Astrocyte (in vitro differentiated cells and primary cell): ENCODE results near the gene ACAN. TPM values are rescaled to one million over a fixed set of nuclear protein-coding genes. Genes with fewer than 3 reads are reported as not detected.

Experiments
- DNase-seq: peaks from one replicate; pipeline ENCODE4 v3.0.0-alpha.2; 2010; ENCODE audit warnings: low read depth
- FAIRE-seq: peaks from 2 replicates; lab custom pipeline; 2011; peaks lifted over from hg19 to GRCh38; lab: Jason Lieb, UNC
- H2AFZ ChIP-seq: 2 replicates; pipeline ENCODE4 v1.6.0; 2012; ENCODE audit warnings: low read depth, low read length, inconsistent platforms
- H3K27ac ChIP-seq: 2 replicates; pipeline ENCODE4 v1.5.1; 2011; ENCODE audit warnings: low read depth, low read length, inconsistent platforms
- H3K27me3 ChIP-seq: 2 replicates; pipeline ENCODE4 v1.6.0; 2011; ENCODE audit warnings: low read length, inconsistent platforms; ENCODE audit not compliant: insufficient read depth
- H3K36me3 ChIP-seq: 2 replicates; pipeline ENCODE4 v1.5.1; 2011; ENCODE audit warnings: low read length, inconsistent platforms; ENCODE audit not compliant: insufficient read depth
- H3K4me1 ChIP-seq: 2 replicates; pipeline ENCODE4 v1.5.1; 2011; ENCODE audit warnings: low read length, inconsistent platforms; ENCODE audit not compliant: insufficient read depth
- H3K4me2 ChIP-seq: 2 replicates; pipeline ENCODE4 v1.6.0; 2012; ENCODE audit warnings: low read length, inconsistent platforms
- H3K4me3 ChIP-seq: 2 replicates; pipeline ENCODE4 v1.5.1; 2011; ENCODE audit warnings: low read depth, mild to moderate bottlenecking, low read length, inconsistent platforms; ENCODE audit not compliant: insufficient read depth
- H3K79me2 ChIP-seq: 2 replicates; pipeline ENCODE4 v1.6.0; 2012; ENCODE audit warnings: mild to moderate bottlenecking, low read length, inconsistent platforms; ENCODE audit not compliant: insufficient read depth
- H3K9ac ChIP-seq: 2 replicates; pipeline ENCODE4 v1.6.0; 2012; ENCODE audit warnings: mild to moderate bottlenecking, low read length, inconsistent platforms
- H3K9me3 ChIP-seq: 2 replicates; pipeline ENCODE4 v1.5.1; 2012; ENCODE audit warnings: low read depth, mild to moderate bottlenecking, low read length, inconsistent platforms; ENCODE audit not compliant: insufficient read depth
- H4K20me1 ChIP-seq: 2 replicates; pipeline ENCODE4 v1.6.0; 2012; ENCODE audit warnings: low read length, inconsistent platforms; ENCODE audit not compliant: insufficient read depth
- H3K27ac Mint-ChIP-seq: one replicate; pipeline ENCODE4 v1.8.0; 2021; ENCODE audit warnings: mild to moderate bottlenecking, mixed read lengths; ENCODE audit not compliant: unreplicated experiment
- H3K27me3 Mint-ChIP-seq: one replicate; pipeline ENCODE4 v1.8.0; 2021; ENCODE audit warnings: low read depth, mixed read lengths; ENCODE audit not compliant: unreplicated experiment
- H3K36me3 Mint-ChIP-seq: one replicate; pipeline ENCODE4 v1.8.0; 2021; ENCODE audit warnings: low read depth, mixed read lengths; ENCODE audit not compliant: unreplicated experiment
- H3K4me1 Mint-ChIP-seq: one replicate; pipeline ENCODE4 v1.8.0; 2021; ENCODE audit warnings: low read depth, mixed read lengths; ENCODE audit not compliant: unreplicated experiment
- H3K4me3 Mint-ChIP-seq: one replicate; pipeline ENCODE4 v1.8.0; 2021; ENCODE audit warnings: mild to moderate bottlenecking, moderate library complexity, mixed read lengths; ENCODE audit not compliant: unreplicated experiment
- H3K9me3 Mint-ChIP-seq: one replicate; pipeline ENCODE4 v1.8.0; 2021; ENCODE audit warnings: mild to moderate bottlenecking, mixed read lengths; ENCODE audit not compliant: unreplicated experiment
- EZH2 ChIP-seq: IDR thresholded peaks from 2 replicates; pipeline ENCODE4 v1.6.1; 2012; ENCODE audit warnings: mild to moderate bottlenecking, low read length, inconsistent platforms; ENCODE audit not compliant: insufficient read depth
- total RNA-seq: library from RNA; stranded (reverse); gene quantifications from 2 replicates; pipeline ENCODE4 v1.2.1, GENCODE V29; 2021
- TF ChIP-seq, protein P1 (sequence below): IDR thresholded peaks from 2 replicates; pipeline ENCODE4 v1.5.1; 2011; ENCODE audit warnings: low read depth, mild to moderate bottlenecking, inconsistent platforms, low read length, moderate library complexity; ENCODE audit not compliant: insufficient read depth

The ACAN gene
- total RNA-seq, 1 donor from 2014 or later, result 0.34 TPM

DNA sequence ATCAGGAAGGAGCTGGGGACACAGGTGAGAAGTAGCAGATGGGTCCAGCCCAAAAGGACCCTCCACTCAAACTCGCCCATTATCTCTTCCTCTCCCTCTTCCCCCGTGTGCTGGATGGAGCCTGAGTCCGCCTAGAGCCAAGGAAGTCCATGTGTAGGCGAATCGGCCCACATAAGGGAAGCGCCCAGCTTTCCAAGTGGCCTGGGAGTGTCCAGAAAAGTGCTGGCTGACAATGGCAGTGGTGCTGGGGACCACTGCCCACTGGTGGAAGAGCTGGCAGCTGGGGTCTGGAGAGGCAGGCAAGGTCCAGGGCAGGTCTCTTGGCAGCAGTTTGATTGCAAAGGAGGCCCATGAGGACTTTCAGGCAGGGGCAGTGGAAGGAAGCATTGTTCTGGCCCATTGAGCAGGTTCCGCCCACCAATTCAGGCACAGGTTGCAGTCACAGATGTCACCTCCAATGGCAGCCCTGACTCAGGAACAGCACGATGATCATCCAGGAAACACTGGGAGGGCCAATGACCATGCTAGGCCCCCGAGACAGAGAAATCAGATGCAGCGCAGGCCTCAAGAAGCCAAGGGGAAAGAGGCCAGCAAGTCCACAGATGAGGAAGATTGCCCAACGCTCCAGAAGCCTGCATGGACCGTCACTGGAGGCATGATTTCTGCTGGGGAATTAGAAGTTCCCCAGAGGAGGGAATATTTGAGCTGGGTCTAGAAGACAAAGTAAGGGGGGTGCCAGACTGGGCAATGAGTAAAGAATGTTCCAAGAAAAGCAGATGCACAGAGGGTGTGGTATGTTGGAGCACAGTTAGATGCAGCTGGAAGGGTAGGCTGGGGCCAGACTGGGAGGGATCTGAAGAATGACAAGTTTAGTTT, 107.0 kb downstream of the ACAN start:
- no peaks in the 10 kb centered on the region for H3K27me3 ChIP-seq
- no peak overlapping the region for H3K27ac ChIP-seq
- H3K79me2 ChIP-seq, result peaks cover 65% of the 10 kb centered on the region
- H3K9ac ChIP-seq, result peak overlapping the region; percentile 24
- H3K36me3 Mint-ChIP-seq, result peaks cover 21% of the 10 kb centered on the region
- no peak for TF ChIP-seq EZH2
- TF ChIP-seq, protein P1, sequence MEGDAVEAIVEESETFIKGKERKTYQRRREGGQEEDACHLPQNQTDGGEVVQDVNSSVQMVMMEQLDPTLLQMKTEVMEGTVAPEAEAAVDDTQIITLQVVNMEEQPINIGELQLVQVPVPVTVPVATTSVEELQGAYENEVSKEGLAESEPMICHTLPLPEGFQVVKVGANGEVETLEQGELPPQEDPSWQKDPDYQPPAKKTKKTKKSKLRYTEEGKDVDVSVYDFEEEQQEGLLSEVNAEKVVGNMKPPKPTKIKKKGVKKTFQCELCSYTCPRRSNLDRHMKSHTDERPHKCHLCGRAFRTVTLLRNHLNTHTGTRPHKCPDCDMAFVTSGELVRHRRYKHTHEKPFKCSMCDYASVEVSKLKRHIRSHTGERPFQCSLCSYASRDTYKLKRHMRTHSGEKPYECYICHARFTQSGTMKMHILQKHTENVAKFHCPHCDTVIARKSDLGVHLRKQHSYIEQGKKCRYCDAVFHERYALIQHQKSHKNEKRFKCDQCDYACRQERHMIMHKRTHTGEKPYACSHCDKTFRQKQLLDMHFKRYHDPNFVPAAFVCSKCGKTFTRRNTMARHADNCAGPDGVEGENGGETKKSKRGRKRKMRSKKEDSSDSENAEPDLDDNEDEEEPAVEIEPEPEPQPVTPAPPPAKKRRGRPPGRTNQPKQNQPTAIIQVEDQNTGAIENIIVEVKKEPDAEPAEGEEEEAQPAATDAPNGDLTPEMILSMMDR, result no peak
- H3K9me3 Mint-ChIP-seq, result peaks cover 2% of the 10 kb centered on the region
- H3K27ac Mint-ChIP-seq, result no peak overlapping the region
- peak overlapping the region; percentile 79 for H3K4me3 Mint-ChIP-seq
- H4K20me1 ChIP-seq, result peaks cover 69% of the 10 kb centered on the region
- H3K4me1 Mint-ChIP-seq, result peaks cover 39% of the 10 kb centered on the region
- no peaks in the 10 kb centered on the region for H3K9me3 ChIP-seq
- DNase-seq (no peak), FAIRE-seq (no peak)
- H3K4me1 ChIP-seq, result peaks cover 38% of the 10 kb centered on the region
- peak overlapping the region; percentile 7 for H3K4me3 ChIP-seq
- peaks cover 22% of the 10 kb centered on the region for H3K36me3 ChIP-seq
- no peak overlapping the region for H2AFZ ChIP-seq
- peak overlapping the region; percentile 100 for H3K4me2 ChIP-seq
- no peaks in the 10 kb centered on the region for H3K27me3 Mint-ChIP-seq

DNA sequence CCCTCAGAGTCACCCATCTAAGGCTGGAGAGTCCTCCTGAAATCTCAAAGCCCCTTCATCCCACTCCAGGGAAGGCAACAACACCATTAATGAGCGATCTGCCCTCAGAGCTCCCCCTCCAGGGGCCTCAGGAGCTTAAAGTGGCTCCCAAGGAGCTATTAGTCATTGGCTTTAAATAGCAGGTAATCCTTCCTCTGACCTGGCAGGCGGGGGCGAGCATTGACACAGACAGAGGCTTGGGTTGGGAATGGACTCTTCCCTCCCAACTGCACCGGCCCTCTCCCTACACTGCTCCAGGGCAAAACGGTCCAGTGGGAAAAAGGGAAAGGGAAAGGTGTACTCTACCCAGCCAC, 108.5 kb downstream of the ACAN start:
- H3K27me3 ChIP-seq, result no peaks in the 10 kb centered on the region
- Mint-ChIP-seq H3K9me3 (peaks cover 2% of the 10 kb centered on the region), H3K4me1 (peaks cover 39% of the 10 kb centered on the region), H3K27ac (peak overlapping the region; percentile 51), H3K36me3 (peaks cover 17% of the 10 kb centered on the region), H3K4me3 (peak overlapping the region; percentile 92), H3K27me3 (no peaks in the 10 kb centered on the region)
- peaks cover 38% of the 10 kb centered on the region for H3K4me1 ChIP-seq
- peaks cover 16% of the 10 kb centered on the region for H3K36me3 ChIP-seq
- H3K9ac ChIP-seq, result peak overlapping the region; percentile 95
- H3K4me2 ChIP-seq, result peak overlapping the region; percentile 100
- FAIRE-seq (no peak), DNase-seq (peak; percentile 70)
- peak overlapping the region; percentile 11 for H2AFZ ChIP-seq
- H3K27ac ChIP-seq, result peak overlapping the region; percentile 88
- H3K79me2 ChIP-seq, result peaks cover 60% of the 10 kb centered on the region
- H4K20me1 ChIP-seq, result peaks cover 54% of the 10 kb centered on the region
- H3K4me3 ChIP-seq, result peak overlapping the region; percentile 86
- H3K9me3 ChIP-seq, result no peaks in the 10 kb centered on the region
- TF ChIP-seq, protein P1, result peak; percentile 4
- TF ChIP-seq EZH2, result no peak

DNA sequence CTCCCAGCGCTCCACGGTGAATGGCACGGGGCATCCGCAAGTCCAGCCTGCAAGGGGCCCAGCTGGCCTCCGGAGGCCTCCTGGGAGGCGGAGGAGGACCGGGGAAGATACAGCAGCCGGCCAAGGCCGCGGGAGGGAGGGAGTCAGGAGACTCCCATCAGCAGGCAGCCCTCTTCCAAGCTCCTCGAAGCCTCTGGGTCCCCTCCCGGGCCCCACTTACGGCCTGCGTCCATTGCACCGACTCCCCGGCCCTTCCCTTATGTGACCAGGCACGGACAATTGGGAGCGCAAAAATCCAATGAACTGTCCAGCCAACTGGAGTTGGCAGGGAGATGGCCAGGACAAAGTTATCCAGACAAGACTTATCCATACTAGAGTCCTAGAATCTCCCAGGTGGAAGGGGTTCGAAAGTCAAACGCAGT, 109.3 kb downstream of the ACAN start:
- no peak for DNase-seq
- Mint-ChIP-seq H3K27me3 (no peaks in the 10 kb centered on the region), H3K36me3 (peaks cover 13% of the 10 kb centered on the region), H3K9me3 (peaks cover 2% of the 10 kb centered on the region), H3K4me3 (peak overlapping the region; percentile 92), H3K4me1 (peaks cover 39% of the 10 kb centered on the region), H3K27ac (peak overlapping the region; percentile 53)
- Histone ChIP-seq H4K20me1 (peaks cover 47% of the 10 kb centered on the region), H3K4me3 (peak overlapping the region; percentile 86), H3K27ac (peak overlapping the region; percentile 88), H3K4me2 (peak overlapping the region; percentile 100), H3K9me3 (no peaks in the 10 kb centered on the region), H3K36me3 (peaks cover 16% of the 10 kb centered on the region), H3K79me2 (peaks cover 54% of the 10 kb centered on the region), H2AFZ (peak overlapping the region; percentile 54), H3K9ac (peak overlapping the region; percentile 95), H3K4me1 (peaks cover 38% of the 10 kb centered on the region), H3K27me3 (no peaks in the 10 kb centered on the region)
- no peak for FAIRE-seq
- TF ChIP-seq, protein P1, result no peak
- TF ChIP-seq EZH2, result no peak
